ENCODE data around the gene RNH1.

The RNH1 gene

GRCh38 chr11:550021-550745, 43.1 kb upstream of the RNH1 start:
- Histone ChIP-seq H3K27ac (ENCODE audit: low read depth, low read length) (no peak overlapping the region), H3K9me3 (ENCODE audit: control insufficient read depth in 5 of 5, low read length in 5 of 5) (no peaks in the 10 kb centered on the region), H3K4me1 (ENCODE audit: control insufficient read depth in 5 of 5, insufficient read depth in 5 of 5, low read length in 5 of 5) (peaks cover 0 to 6% (median 5%) of the 10 kb centered on the region in 5 donors), H3K9ac (ENCODE audit: low read length in 5 of 5) (no peak overlapping the region), H3K27me3 (ENCODE audit: control insufficient read depth in 5 of 5, insufficient read depth in 4 of 5, low read length in 5 of 5) (peaks cover 25 to 36% (median 33%) of the 10 kb centered on the region in 5 donors), H3K36me3 (ENCODE audit: control insufficient read depth in 5 of 5, insufficient read depth in 5 of 5, low read length in 5 of 5) (no peaks in the 10 kb centered on the region), H3K4me3 (ENCODE audit: low read depth in 1 of 5, low read length in 5 of 5) (no peak overlapping the region)

- Histone ChIP-seq H3K27ac (ENCODE audit: low read depth, low read length) (no peak overlapping the region), H3K9me3 (ENCODE audit: control insufficient read depth in 5 of 5, low read length in 5 of 5) (no peaks in the 10 kb centered on the region), H3K4me3 (ENCODE audit: low read depth in 1 of 5, low read length in 5 of 5) (no peak overlapping the region), H3K27me3 (ENCODE audit: control insufficient read depth in 5 of 5, insufficient read depth in 4 of 5, low read length in 5 of 5) (peaks cover 18 to 28% (median 23%) of the 10 kb centered on the region in 5 donors), H3K4me1 (ENCODE audit: control insufficient read depth in 5 of 5, insufficient read depth in 5 of 5, low read length in 5 of 5) (no peaks in the 10 kb centered on the region), H3K36me3 (ENCODE audit: control insufficient read depth in 5 of 5, insufficient read depth in 5 of 5, low read length in 5 of 5) (no peaks in the 10 kb centered on the region), H3K9ac (ENCODE audit: low read length in 5 of 5) (no peak overlapping the region)
These were observed 41.9 kb upstream of the RNH1 start for GRCh38 chr11:548700-549603.

DNA sequence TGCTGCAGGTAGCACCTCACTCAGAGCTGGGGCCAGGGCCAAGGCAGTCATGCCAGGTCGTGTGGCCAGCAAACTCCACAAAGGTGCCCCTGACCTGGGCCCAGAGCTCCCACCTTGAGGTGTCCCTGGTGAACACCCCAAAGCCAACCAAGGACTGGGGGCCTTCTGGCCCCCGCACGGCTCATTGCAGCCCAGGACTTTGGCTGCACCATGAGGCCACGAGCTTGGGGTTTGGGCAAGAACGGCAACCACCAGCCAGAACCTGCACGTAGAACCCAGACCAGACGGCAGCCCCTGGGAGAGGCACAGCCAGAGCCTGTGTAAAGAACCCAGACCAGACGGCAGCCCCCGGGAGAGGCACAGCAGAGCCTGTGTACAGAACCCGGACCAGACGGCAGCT, 38.1 kb upstream of the RNH1 start:
- no peak overlapping the region for H3K4me3 ChIP-seq (ENCODE audit: low read depth in 1 of 5, low read length in 5 of 5)

DNA sequence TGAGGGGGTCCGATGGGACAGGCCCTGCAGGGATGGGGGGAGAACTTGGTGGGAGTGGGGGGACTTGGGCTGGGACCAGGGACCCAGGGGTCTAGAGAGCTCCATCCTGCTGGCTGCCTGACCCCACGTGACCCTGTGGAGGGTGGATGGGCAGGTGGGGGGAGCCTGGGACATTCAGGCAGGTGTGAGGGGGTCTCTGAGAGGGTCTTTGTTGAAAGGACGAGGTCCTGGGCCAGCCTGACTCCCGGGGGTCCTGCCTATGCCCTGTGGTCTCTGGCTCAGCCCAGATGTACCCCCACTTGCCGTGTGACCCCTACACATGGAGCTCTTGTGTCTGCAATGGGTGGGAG, 37.8 kb upstream of the RNH1 start:
- Histone ChIP-seq H3K9ac (ENCODE audit: low read length in 5 of 5) (no peak overlapping the region), H3K4me3 (ENCODE audit: low read depth in 1 of 5, low read length in 5 of 5) (no peak overlapping the region), H3K36me3 (ENCODE audit: control insufficient read depth in 5 of 5, insufficient read depth in 5 of 5, low read length in 5 of 5) (no peaks in the 10 kb centered on the region), H3K27ac (ENCODE audit: low read depth, low read length) (no peak overlapping the region), H3K27me3 (ENCODE audit: control insufficient read depth in 5 of 5, insufficient read depth in 4 of 5, low read length in 5 of 5) (peaks cover 0 to 15% (median 3%) of the 10 kb centered on the region in 5 donors), H3K9me3 (ENCODE audit: control insufficient read depth in 5 of 5, low read length in 5 of 5) (no peaks in the 10 kb centered on the region), H3K4me1 (ENCODE audit: control insufficient read depth in 5 of 5, insufficient read depth in 5 of 5, low read length in 5 of 5) (no peaks in the 10 kb centered on the region)

More for the DNA sequence above, 38.1 kb upstream of the RNH1 start:
- Histone ChIP-seq H3K27me3 (ENCODE audit: control insufficient read depth in 5 of 5, insufficient read depth in 4 of 5, low read length in 5 of 5) (peaks cover 0 to 11% (median 3%) of the 10 kb centered on the region in 5 donors), H3K27ac (ENCODE audit: low read depth, low read length) (no peak overlapping the region), H3K9ac (ENCODE audit: low read length in 5 of 5) (no peak overlapping the region), H3K36me3 (ENCODE audit: control insufficient read depth in 5 of 5, insufficient read depth in 5 of 5, low read length in 5 of 5) (no peaks in the 10 kb centered on the region), H3K9me3 (ENCODE audit: control insufficient read depth in 5 of 5, low read length in 5 of 5) (no peaks in the 10 kb centered on the region), H3K4me1 (ENCODE audit: control insufficient read depth in 5 of 5, insufficient read depth in 5 of 5, low read length in 5 of 5) (no peaks in the 10 kb centered on the region)

GRCh38 chr11:541433-541885, 34.4 kb upstream of the RNH1 start:
- Histone ChIP-seq H3K9ac (ENCODE audit: low read length in 5 of 5) (no peak overlapping the region), H3K4me1 (ENCODE audit: control insufficient read depth in 5 of 5, insufficient read depth in 5 of 5, low read length in 5 of 5) (peaks cover 0 to 14% (median 14%) of the 10 kb centered on the region in 5 donors), H3K4me3 (ENCODE audit: low read depth in 1 of 5, low read length in 5 of 5) (no peak overlapping the region), H3K36me3 (ENCODE audit: control insufficient read depth in 5 of 5, insufficient read depth in 5 of 5, low read length in 5 of 5) (no peaks in the 10 kb centered on the region), H3K27me3 (ENCODE audit: control insufficient read depth in 5 of 5, insufficient read depth in 4 of 5, low read length in 5 of 5) (peaks cover 0 to 17% (median 9%) of the 10 kb centered on the region in 5 donors), H3K9me3 (ENCODE audit: control insufficient read depth in 5 of 5, low read length in 5 of 5) (no peaks in the 10 kb centered on the region), H3K27ac (ENCODE audit: low read depth, low read length) (no peak overlapping the region)

GRCh38 chr11:540583-541432, 33.8 kb upstream of the RNH1 start:
- Histone ChIP-seq H3K27ac (ENCODE audit: low read depth, low read length) (no peak overlapping the region), H3K4me1 (ENCODE audit: control insufficient read depth in 5 of 5, insufficient read depth in 5 of 5, low read length in 5 of 5) (peaks cover 0 to 20% (median 19%) of the 10 kb centered on the region in 5 donors), H3K4me3 (ENCODE audit: low read depth in 1 of 5, low read length in 5 of 5) (no peak overlapping the region), H3K9ac (ENCODE audit: low read length in 5 of 5) (no peak overlapping the region), H3K9me3 (ENCODE audit: control insufficient read depth in 5 of 5, low read length in 5 of 5) (no peaks in the 10 kb centered on the region), H3K36me3 (ENCODE audit: control insufficient read depth in 5 of 5, insufficient read depth in 5 of 5, low read length in 5 of 5) (no peaks in the 10 kb centered on the region), H3K27me3 (ENCODE audit: control insufficient read depth in 5 of 5, insufficient read depth in 4 of 5, low read length in 5 of 5) (peaks cover 0 to 17% (median 9%) of the 10 kb centered on the region in 5 donors)

- Histone ChIP-seq H3K27me3 (ENCODE audit: control insufficient read depth in 5 of 5, insufficient read depth in 4 of 5, low read length in 5 of 5) (peaks cover 0 to 12% (median 9%) of the 10 kb centered on the region in 5 donors), H3K4me1 (ENCODE audit: control insufficient read depth in 5 of 5, insufficient read depth in 5 of 5, low read length in 5 of 5) (peaks cover 0 to 22% (median 20%) of the 10 kb centered on the region in 5 donors), H3K9me3 (ENCODE audit: control insufficient read depth in 5 of 5, low read length in 5 of 5) (no peaks in the 10 kb centered on the region), H3K9ac (ENCODE audit: low read length in 5 of 5) (no peak overlapping the region), H3K4me3 (ENCODE audit: low read depth in 1 of 5, low read length in 5 of 5) (no peak overlapping the region), H3K27ac (ENCODE audit: low read depth, low read length) (no peak overlapping the region), H3K36me3 (ENCODE audit: control insufficient read depth in 5 of 5, insufficient read depth in 5 of 5, low read length in 5 of 5) (no peaks in the 10 kb centered on the region)
These were observed 33.0 kb upstream of the RNH1 start for GRCh38 chr11:539971-540481.

DNA sequence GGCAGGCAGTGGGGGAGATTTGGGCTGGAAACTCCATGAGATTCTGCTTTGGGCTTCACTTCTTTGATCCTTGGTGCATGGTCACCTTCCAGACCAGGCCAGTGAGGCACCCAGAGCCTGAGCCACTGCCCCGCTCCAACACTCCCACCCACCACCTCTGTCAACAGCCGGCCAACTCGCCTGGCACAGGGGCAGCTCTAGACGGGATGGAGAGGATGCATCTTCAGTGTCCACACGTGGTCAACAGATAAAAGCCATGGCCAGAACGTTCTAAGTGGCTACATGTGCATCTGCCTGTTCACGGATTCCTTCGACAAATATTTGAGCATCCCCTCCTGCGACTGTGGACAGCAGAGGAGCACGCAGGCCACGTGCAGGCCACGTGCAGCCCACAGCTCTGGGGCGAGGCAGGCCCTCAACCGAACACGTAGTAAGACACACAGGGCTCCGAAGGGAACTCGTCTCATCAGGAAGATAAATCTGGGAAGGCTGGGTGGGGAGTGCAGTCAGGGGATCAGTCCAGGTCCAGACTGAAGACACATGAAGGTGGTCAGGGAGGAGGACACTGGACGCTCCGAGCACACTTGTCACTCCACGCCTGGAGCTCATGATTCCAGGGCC, 31.5 kb upstream of the RNH1 start:
- H3K27me3 ChIP-seq (ENCODE audit: control insufficient read depth in 5 of 5, insufficient read depth in 4 of 5, low read length in 5 of 5), result peaks cover 0 to 12% (median 9%) of the 10 kb centered on the region in 5 donors
- peaks cover 2 to 35% (median 34%) of the 10 kb centered on the region in 5 donors for H3K4me1 ChIP-seq (ENCODE audit: control insufficient read depth in 5 of 5, insufficient read depth in 5 of 5, low read length in 5 of 5)

More for the DNA sequence above, 31.5 kb upstream of the RNH1 start:
- Histone ChIP-seq H3K9ac (ENCODE audit: low read length in 5 of 5) (no peak overlapping the region), H3K4me3 (ENCODE audit: low read depth in 1 of 5, low read length in 5 of 5) (no peak overlapping the region), H3K9me3 (ENCODE audit: control insufficient read depth in 5 of 5, low read length in 5 of 5) (no peaks in the 10 kb centered on the region), H3K36me3 (ENCODE audit: control insufficient read depth in 5 of 5, insufficient read depth in 5 of 5, low read length in 5 of 5) (peaks cover 0 to 4% (median 2%) of the 10 kb centered on the region in 5 donors), H3K27ac (ENCODE audit: low read depth, low read length) (no peak overlapping the region)

Data from subcutaneous abdominal adipose tissue (tissue), 5 donors.